Pulmonary artery endothelial cell (primary cell): ENCODE data around the gene MKI67. TPM values are rescaled to one million over a fixed set of nuclear protein-coding genes. Genes with fewer than 3 reads are reported as not detected.

Source experiments
- DNase-seq: peaks from one replicate; pipeline ENCODE4 v3.0.0-alpha.2; 2011; ENCODE audit warnings: low read depth, low spot score
- total RNA-seq: library from RNA; depleted of rRNA; stranded (reverse); fragments of >200 nt; gene quantifications from 2 replicates; pipeline ENCODE4 v1.2.3, GENCODE V29; 2014

Gene MKI67
- total RNA-seq, 1 donor from 2014 or later, result 16.4 TPM

DNA sequence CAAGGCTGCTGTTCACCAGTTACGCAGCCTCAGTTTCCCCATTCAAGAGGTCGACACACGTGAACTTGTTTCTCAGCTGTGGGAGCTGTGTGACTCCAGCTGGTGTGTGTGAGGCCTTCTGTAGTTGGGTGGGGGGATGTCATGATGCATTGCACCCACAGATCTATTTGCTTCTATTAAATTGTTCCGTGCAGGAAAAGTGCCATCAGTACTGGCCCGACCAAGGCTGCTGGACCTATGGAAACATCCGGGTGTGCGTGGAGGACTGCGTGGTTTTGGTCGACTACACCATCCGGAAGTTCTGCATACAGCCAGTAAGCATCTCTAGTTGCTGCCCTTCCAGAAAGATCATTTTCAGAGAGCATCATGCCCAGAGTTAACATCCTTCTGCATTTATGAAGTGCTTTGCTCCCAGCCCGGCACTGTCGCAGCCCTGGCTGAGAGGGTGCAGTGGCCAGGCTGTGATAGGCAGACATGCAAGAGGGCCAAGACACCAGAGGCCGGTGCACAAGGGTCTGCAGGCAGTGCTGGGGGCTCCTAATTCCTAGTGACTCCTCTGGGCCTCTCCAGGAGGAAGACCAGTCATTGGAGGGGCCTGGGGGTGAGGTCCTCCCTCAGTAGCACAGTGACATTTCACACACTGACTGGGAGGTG, 60.2 kb downstream of the MKI67 start:
- DNase-seq, result no peak

DNA sequence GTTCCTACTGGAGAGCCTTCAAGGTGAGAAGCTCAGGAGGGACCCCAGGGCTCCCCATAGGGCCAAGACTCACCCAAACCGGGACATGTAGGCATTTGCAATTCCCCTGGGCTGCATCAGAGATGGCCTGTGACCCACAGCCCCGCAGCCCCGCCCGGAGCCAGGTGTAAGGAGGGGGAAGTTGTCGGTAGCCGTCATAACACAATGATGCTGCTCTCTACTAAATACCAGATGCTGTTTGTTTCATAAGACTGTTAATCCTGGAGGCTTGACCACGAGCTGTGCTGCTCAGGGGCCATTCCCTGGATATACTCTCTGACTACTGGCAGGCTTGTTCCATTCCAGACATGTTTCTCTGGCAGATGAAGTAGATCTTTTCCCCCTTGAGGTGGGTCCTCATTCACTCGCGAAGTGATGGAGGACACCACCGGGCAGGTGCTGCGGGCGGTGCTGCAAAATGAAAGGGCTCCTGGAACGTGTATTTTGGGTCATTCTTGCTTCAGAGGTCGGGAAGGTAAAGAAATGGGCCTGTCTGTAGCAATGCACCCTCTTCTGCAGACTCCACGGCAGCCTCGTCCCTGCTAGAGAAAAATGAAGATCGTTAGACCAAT, 61.1 kb downstream of the MKI67 start:
- no peak for DNase-seq

GRCh38 chr10:128064108-128064969, 61.9 kb downstream of the MKI67 start:
- no peak for DNase-seq

GRCh38 chr10:128063736-128064107, 62.5 kb downstream of the MKI67 start:
- DNase-seq, result no peak

- no peak for DNase-seq
Observed at GRCh38 chr10:128062881-128063563, 63.2 kb downstream of the MKI67 start.

DNA sequence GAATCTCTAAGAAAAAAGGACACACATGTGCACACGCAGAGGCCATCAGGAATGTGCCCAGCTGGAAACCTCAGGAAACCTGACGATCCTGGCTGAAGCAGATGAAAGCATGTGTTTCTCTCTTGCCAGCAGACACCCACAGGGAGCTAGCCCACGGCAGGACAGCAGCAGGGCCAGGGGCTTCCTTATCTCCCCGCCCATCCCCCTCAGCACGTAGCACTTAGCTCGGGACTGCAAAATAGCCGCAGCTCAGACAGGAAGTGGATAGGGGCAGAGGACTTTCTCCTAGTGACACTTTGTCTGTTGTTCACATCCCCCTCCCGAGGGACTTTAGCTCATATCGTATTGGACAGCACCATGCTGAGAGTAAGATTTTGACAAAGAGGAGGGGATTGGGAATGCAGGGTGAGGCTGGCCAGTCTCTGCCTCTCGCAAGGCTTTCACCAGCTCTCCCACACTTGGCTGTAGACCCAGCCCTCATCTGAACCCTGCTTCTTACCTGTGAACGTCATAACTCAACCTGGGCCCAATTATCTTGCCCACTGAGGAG, 63.8 kb downstream of the MKI67 start:
- DNase-seq, result no peak

DNA sequence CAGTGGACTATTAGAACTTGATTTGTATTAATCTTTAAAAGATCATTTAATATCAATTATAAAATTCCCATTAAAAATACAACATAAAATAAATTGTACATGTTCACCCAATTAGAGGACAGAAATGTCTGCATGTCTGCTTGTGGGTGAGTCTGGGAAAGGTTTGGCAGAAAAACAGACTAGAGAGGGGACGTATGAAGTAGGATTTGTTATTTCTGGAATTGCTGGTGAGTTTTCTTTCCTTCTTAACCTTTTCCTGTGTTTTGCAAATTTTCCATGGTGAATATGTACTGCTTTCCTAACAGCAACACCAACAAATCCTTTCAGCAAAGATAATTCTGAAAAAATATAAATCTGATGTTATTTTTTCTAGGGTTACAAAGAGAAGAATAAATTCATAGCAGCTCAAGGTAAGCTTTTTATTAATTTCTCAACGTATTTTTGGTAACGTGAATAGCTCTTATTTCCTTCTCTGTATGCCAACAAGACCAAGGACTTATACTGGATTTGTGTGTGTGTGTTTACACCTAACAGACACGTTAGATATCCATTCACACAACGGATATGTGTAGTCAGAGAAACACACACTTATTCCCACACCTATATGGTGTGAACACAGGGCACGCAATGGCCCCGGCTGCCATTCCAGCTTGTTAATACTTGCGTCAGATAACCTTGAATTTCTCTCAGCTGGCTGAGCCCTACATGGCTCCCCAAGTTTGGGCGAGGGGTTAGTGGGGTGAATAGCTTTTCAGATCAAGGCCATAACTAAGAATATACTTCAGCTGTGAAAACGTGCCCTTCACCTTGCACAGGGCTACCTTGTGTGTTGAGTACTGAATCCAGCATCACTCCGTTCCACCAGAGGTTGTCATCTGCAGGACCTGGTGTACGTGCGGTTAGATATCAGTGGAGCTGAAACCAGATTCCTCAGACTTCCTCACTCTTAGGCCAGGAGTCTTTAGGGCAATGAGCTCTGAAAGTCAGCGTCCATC, 64.6 kb downstream of the MKI67 start:
- no peak for DNase-seq

GRCh38 chr10:128060341-128061250, 65.6 kb downstream of the MKI67 start:
- DNase-seq, result no peak

- no peak for DNase-seq
Observed at GRCh38 chr10:128059982-128060293, 66.3 kb downstream of the MKI67 start.

- DNase-seq, result no peak
Observed at GRCh38 chr10:128059266-128059981, 66.8 kb downstream of the MKI67 start.

DNA sequence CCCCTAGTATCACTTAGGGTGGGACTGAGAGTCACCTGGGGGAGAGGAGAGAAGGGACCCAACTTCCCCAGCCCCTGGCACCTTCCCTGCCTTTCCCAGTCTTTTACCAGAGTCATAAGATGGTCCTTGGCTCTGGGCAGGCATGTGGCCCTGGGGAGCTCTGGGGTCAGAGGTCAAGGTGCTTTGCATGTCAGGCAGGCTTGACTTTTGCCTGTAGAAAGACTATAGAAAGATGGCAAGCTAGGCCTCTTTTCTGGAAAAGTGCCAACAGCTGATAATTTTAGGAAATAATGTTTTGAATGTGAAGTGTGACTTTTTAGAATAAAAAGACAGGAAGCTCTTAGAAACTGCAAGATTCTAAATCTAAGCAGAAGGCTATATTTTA, 67.5 kb downstream of the MKI67 start:
- DNase-seq, result no peak

DNA sequence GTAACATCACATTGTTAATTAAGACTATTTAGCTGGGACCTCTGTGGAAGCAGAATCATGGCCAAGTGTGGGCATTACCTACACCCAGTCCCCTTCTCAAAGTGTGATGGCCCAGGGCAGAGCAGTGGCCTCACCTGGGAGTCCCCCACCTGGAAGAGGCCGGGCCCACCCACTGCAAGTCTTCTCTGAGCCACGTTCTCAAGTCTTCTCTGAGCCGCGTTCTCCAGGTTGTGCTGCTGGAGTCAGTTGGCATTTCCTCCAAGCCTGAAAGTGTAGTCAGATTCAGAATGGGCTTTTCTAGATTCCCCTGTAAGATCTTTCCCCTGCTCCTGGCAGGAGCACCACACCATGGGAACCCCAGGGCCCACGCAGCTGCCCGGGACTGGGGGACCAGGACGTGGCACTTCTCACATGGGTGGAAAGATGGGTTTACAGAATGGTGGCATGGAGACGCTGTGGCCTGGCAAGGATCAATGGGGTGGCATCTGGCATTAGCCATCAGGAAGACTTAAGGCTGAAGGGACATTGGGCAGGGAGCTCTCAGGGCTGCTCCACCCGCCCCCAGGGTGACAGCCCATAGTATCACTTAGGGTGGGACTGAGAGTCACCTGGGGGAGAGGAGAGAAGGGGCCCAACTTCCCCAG, 68.0 kb downstream of the MKI67 start:
- no peak for DNase-seq

DNA sequence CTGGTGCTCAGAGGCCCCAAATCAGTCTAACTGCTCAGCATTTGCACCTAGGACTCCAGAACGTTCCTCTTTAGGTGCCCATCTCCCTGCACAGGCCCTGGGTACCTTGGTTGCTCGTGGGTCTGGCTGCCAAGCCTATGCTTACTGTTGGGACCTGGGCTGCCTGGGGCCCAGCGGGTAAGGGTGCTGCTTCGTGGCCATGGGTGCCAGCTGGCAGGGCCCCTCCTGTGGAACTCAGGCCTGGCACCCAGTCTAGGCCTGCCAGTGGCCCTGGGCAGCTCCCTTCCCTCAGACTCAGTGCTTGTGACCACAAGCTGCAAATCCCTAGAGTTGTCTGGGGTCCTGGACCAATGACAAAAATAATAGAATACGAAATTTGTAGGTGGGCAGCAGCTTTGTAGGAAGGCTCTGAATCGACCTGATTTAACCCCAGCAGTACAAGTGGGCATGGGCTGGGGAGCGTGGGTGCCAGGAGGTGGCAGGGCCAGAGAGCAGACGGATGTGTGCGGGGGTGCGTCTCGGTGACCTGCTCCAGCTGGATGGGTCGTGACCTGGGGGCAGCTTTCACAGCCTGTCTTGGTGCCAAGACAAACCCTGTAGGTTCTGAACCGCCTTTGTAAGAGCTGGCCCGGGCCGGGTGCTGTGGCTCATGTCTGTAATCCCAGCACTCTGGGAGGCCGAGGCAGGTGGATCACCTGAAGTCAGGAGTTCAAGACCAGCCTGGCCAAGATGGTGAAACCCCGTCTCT, 69.7 kb downstream of the MKI67 start:
- no peak for DNase-seq

DNA sequence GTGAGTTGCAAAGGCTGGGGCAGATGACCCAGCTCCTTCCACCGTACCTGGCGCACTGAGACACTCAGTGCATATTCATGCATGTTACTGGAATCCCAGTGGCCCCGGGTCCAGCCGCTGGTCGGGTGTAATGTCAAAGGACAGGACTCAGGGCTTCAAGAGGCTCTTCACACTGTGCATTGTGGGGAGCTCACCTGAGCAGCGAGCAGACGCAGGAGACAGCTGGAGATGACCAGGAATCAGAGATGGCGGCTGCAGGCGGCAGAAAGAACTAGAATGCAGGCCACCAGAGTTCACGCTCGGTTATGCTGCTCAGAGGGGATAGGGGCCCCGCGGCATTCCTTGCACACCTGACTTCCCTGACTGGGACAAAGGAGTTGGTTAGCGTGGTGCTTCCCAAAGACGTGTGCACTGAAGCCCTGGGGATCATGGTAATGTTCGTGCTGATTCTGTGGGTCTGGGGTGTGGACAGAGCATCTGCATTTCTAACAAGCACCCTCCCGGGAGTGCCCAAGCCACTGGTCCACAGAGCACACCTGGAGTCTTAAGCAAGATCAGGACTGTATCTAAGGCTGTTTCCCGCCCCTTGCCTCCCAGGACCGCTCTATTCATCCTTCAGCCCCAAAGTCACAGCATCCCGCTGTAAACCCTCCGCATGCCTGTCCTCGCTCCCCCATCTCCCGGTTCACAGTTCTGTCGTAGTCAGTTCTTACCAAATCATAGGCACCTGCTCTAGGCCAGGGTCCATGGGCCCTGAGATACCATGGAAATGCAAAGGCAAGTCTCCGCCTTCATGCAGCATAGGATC, 71.0 kb downstream of the MKI67 start:
- no peak for DNase-seq

DNA sequence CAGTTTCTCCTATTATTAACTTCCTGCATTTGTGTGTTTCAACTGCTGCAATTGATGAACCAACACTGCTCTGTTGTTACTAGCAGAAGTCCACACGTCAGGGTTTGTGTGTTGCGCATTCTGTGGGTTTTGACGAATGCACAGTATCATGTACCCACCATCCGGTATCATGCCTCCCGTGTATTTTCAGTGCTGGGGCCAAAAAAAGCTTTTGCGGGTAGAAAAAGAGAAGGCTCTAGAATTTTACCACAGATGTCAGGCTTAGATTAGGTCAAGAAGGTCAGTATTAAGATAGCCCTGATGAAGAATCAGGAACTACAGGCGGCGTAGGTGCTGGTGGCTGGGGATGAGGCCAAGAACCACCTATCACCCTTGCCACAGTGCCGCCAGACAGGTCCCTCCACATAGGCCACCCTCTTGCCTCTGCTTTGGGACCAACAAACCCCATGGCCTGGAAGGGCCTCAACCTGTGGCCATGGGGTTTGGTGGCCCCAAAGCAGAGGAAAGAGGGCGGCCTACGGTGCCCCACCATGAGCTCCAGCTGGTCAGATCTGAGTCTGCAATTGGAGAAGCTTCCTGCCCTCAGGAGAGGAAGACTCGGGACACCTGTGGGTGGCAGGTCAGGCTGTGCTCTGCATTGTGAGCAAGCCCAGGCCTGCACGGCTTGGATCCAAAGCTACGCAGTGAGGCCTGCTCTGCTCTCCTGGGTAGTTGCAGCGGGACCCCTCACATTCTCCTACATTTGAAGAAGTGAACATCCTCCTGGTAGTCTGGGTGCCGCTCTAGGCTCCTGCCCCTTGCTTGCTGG, 71.9 kb downstream of the MKI67 start:
- DNase-seq, result no peak

GRCh38 chr10:128053356-128053755, 72.9 kb downstream of the MKI67 start:
- DNase-seq, result no peak
